HFFc6 (cell line): ENCODE data around the gene SLC18A3. TPM values are rescaled to one million over a fixed set of nuclear protein-coding genes. Genes with fewer than 3 reads are reported as not detected.

Experiments
- DNase-seq: peaks from one replicate; pipeline ENCODE4 v3.0.0-alpha.2; 2018
- H3K27ac Mint-ChIP-seq: 2 replicates; pipeline ENCODE4 v1.8.0; 2020; ENCODE audit warnings: mild to moderate bottlenecking, mixed read lengths
- H3K27me3 Mint-ChIP-seq: 2 replicates; pipeline ENCODE4 v1.8.0; 2021; ENCODE audit warnings: mild to moderate bottlenecking, moderate library complexity, mixed read lengths; ENCODE audit not compliant: insufficient read depth
- H3K36me3 Mint-ChIP-seq: 2 replicates; pipeline ENCODE4 v1.8.0; 2021; ENCODE audit warnings: low read depth, mixed read lengths
- H3K4me1 Mint-ChIP-seq: 2 replicates; pipeline ENCODE4 v1.8.0; 2020; ENCODE audit warnings: low read depth, mixed read lengths
- H3K4me3 Mint-ChIP-seq: 2 replicates; pipeline ENCODE4 v1.8.0; 2020; ENCODE audit warnings: mild to moderate bottlenecking, moderate library complexity, mixed read lengths
- H3K9me3 Mint-ChIP-seq: 2 replicates; pipeline ENCODE4 v1.8.0; 2020; ENCODE audit warnings: mild to moderate bottlenecking, mixed read lengths
- total RNA-seq, 6 experiments: library from RNA; stranded (reverse); fragmentation: NEBNext Ultra II Directional; extraction: Animal tissue kit (Norgen Biotek cat#: 25700); gene quantifications; 2 replicates in 1 of 6; 3 replicates in 5 of 6; pipeline ENCODE4 v1.2.3, GENCODE V29; 2021
- TF ChIP-seq, protein P1 (sequence below): fragments of 200-600 bp; sonication (generic); IDR thresholded peaks from 2 replicates; pipeline ENCODE4 v1.5.0; 2021; ENCODE audit warnings: antibody characterized with exemption, mild to moderate bottlenecking

Gene SLC18A3
- total RNA-seq, 6 experiments from 2014 or later = not detected

GRCh38 chr10:49651039-49651835, 41.1 kb downstream of the SLC18A3 start:
- H3K27me3 Mint-ChIP-seq = peaks cover 55% of the 10 kb centered on the region
- H3K4me3 Mint-ChIP-seq = no peak overlapping the region
- H3K36me3 Mint-ChIP-seq = no peaks in the 10 kb centered on the region
- no peaks in the 10 kb centered on the region for H3K4me1 Mint-ChIP-seq
- no peak overlapping the region for H3K27ac Mint-ChIP-seq
- no peak for DNase-seq
- TF ChIP-seq, protein P1, sequence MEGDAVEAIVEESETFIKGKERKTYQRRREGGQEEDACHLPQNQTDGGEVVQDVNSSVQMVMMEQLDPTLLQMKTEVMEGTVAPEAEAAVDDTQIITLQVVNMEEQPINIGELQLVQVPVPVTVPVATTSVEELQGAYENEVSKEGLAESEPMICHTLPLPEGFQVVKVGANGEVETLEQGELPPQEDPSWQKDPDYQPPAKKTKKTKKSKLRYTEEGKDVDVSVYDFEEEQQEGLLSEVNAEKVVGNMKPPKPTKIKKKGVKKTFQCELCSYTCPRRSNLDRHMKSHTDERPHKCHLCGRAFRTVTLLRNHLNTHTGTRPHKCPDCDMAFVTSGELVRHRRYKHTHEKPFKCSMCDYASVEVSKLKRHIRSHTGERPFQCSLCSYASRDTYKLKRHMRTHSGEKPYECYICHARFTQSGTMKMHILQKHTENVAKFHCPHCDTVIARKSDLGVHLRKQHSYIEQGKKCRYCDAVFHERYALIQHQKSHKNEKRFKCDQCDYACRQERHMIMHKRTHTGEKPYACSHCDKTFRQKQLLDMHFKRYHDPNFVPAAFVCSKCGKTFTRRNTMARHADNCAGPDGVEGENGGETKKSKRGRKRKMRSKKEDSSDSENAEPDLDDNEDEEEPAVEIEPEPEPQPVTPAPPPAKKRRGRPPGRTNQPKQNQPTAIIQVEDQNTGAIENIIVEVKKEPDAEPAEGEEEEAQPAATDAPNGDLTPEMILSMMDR = no peak
- no peaks in the 10 kb centered on the region for H3K9me3 Mint-ChIP-seq

- Mint-ChIP-seq H3K4me3 (no peak overlapping the region), H3K36me3 (no peaks in the 10 kb centered on the region), H3K4me1 (no peaks in the 10 kb centered on the region), H3K27me3 (peaks cover 60% of the 10 kb centered on the region), H3K9me3 (no peaks in the 10 kb centered on the region), H3K27ac (no peak overlapping the region)
- DNase-seq = no peak
- TF ChIP-seq, protein P1 = no peak
Measured at GRCh38 chr10:49651917-49652316, 41.8 kb downstream of the SLC18A3 start.

- Mint-ChIP-seq H3K27ac (no peak overlapping the region), H3K4me3 (no peak overlapping the region), H3K9me3 (peaks cover 2% of the 10 kb centered on the region; the same call in 1 of the 2 replicates), H3K36me3 (no peaks in the 10 kb centered on the region), H3K4me1 (no peaks in the 10 kb centered on the region), H3K27me3 (peaks cover 61% of the 10 kb centered on the region)
- DNase-seq = no peak
- TF ChIP-seq, protein P1 = no peak
Measured at GRCh38 chr10:49652421-49653272, 42.5 kb downstream of the SLC18A3 start.

- H3K36me3 Mint-ChIP-seq = no peaks in the 10 kb centered on the region
- TF ChIP-seq, protein P1 = no peak
- H3K4me3 Mint-ChIP-seq = no peak overlapping the region
- H3K27me3 Mint-ChIP-seq = peaks cover 59% of the 10 kb centered on the region
- no peak overlapping the region for H3K27ac Mint-ChIP-seq
- DNase-seq = no peak
- no peaks in the 10 kb centered on the region for H3K4me1 Mint-ChIP-seq
- peaks cover 4% of the 10 kb centered on the region; the same call in 1 of the 2 replicates for H3K9me3 Mint-ChIP-seq
Measured at GRCh38 chr10:49653273-49653929, 43.3 kb downstream of the SLC18A3 start.

DNA sequence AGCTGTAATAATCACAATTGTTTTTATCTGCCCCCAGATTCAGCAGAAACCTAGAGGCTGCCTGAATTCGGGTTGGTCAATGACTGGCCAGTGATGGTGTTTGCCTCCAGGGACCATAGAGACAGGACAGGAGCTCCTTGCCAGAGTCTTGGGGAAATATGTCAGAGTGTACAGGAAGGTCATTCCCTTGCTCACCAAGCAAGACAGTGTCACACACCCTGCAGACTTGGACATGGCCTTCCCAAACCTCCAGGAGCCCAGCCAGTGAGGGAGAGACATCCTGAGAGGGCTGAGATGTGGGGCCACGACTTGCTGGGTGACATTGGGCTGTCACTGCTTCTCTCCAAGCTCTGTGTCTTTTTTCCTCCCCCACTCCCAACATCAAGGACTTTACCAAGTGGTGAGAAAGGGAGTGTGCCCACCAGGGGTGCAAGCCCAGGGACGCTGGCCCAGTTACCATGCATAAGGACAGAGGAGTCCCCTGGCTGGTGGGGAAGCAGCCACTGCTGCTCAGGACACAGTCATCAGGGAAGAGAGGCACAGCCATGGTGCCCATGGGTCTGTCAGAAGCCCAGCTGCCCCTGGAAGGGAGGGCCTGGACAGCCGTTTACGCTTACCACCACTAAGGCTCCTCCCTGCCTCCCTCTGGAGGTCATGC, 44.1 kb downstream of the SLC18A3 start:
- no peak for DNase-seq
- TF ChIP-seq, protein P1 = no peak
- Mint-ChIP-seq H3K9me3 (peaks cover 12% of the 10 kb centered on the region), H3K36me3 (peaks cover 6% of the 10 kb centered on the region; the same call in 1 of the 2 replicates), H3K4me3 (no peak overlapping the region), H3K27me3 (peaks cover 54% of the 10 kb centered on the region), H3K4me1 (no peaks in the 10 kb centered on the region), H3K27ac (no peak overlapping the region)
